Stimulated activated CD8-positive, alpha-beta memory T cell treated with anti-CD3 and anti-CD28 coated beads, Interleukin-4, amount 100 ng/mL, for 48 hours (primary cell): ENCODE measurements around the gene DPH3.
A peak's percentile ranks its signal among the peaks of the same experiment; 100 is the strongest.

Experiments used
- DNase-seq: peaks from one replicate; pipeline ENCODE4 v3.0.0-alpha.2; 2020

Gene DPH3

DNA sequence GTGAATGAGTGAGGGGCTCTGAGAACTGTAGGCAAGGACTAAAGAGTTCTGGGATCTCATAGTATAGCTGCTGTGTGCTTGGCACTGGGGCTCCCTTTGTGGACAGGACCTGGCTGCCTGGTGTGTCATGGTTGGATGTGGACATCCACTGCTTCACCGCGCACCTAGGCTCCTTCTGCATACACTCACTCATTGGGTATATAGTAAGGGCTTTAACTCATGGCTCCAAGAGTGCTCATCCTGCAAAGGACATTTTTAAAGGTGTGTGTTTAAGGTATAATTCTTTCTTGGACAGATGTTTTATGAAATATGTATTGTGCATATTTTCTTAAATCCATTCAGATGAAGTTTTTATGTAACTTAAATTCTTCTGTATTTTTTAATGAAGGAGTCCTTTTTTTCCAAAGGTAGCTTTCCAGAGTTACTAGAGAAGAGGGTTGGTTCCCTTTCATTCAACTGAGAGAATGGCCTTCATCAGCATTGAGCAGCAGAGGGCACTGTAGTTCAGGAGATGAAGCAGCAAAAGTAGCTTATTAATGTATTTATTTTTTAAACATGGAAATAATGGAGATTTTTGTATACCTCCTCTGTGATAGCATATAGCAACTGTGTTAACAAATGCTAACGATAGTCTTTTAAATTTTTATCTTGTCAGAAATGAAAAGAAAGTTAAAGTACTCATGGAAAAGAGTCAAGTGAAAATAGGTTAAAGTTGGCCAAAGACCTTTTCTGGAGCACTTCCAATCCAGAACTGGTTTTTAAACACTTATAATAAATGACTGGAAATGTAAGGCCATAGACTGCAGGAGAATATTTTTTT lies 25.5 kb upstream of the DPH3 start:
- peak; percentile 64 for DNase-seq

DNA sequence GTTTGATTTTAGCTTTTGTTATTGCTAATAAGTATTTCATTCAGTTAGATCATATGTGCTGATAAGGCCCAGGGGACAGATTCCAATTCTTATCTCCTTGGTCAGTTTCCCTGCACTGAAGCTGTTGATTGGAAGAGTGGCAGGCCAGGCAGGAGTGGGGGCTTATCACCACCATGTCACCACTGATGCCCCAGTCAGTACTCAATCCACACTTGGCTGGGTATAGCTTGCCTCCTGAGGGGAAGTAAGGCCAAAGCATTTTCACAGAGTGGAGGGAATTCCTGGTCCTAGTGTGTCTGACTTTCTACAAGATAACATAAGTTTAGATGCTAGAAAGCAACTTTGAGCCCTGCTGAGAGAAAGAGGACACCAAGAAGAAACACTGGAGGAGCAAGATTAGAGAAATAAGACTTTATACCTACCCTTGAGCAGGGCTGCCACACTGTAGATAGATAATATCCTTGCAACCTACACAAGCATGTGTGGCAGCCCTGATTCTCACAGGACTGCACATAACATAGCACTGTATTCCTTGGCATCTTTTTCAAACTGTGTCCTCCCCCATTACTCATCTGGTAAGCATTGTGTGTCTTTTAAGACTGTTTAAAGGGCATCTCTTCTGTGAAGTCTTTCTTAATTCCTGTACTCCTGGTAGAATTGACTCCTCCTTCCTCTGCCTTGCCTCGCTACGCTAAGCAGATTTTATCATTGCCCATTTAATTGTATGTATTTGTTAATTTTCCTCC lies 24.6 kb upstream of the DPH3 start:
- no peak for DNase-seq

DNA sequence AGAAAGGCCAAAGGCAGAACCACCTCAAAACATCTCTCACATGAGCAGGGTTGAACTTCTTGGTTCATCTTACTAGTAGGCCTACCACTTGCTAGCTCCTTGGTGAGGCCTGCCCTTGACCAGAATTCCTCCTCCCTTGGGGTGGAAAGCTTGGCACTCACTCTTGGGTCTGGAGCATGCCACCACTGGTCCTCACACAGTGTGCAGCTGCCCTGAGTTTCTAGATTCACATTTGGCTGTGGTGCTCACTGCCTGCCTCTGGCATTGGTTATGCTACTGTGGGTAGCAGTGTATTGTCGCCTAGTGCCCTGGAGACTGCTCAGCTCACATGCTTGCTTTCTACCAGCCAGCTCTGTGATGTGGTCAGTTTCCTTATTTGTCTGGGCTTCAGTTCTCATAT lies 23.9 kb upstream of the DPH3 start:
- no peak for DNase-seq

DNA sequence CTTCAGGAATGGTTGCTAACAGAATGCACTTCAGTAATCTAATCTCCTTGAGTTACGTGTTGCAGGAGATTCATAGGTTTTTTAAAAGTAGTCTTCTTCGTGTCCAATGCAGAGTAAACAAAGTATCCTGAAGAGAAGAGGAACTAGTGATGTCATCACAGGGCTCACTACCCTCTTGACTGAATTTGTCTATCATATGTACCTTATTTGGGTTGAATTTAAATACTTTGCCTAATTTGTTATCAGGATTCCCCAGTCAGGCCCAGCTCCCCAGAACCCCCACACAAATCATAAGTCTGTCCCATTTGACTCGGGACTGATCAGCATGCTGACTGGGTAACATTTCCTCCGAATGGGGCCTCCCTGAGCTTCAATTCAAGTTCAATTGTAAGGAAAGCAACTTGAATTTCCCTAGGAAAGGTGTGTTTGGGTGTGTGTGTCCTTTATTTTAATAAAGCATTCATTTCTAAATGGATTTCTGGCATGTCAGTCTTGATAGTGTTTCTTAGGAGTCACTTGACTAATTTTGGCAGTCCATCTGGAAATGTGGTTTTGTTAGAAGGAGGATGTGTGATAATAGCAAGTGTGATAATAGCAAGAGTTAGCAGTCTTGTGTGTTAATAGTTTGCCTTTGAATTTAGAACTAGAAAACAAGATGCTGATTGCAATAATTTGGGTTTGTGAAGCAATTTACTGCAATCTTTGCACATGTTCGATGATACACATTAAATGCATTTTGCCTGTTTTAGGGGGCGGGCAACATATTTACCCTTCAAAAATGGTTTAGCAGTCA lies 22.2 kb upstream of the DPH3 start:
- no peak for DNase-seq

DNA sequence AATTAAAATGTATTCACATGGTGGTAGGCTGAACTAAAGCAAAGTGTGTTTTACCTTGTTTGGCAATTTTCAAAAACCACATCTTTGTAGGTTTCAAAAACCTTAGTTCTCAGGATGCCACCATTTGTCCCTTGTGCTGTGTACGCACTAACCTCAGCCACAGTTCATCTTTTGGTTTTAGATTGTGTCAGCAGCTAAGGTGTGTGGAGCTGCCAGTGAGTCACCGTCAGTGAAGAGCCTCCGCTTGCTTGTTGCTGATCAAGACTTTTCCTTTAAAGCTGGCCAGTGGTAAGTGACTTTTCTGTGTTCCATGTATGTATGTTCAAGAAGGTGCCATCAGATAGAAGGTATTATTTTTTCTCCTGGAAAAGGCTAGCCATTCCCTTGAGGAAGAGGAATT lies 21.4 kb upstream of the DPH3 start:
- DNase-seq = peak; percentile 66

DNA sequence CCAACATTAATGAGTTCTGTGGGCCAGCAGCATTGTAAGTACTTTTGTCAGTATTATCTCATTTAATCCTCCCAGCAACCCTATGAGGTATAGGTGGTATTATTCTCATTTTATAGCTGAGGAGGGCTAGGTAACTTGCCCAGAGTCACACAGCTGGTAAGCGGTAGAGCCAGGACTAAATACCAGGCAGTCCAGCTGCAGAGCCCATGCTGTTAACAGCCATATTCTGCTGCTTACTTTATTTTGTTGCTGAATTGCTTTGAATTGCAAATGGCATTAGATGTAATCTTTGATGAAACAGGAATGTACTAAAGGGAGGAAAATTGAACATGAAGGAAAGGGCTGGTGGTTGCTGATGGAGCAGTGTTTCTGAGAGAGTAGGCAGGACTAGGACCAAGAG lies 19.9 kb upstream of the DPH3 start:
- DNase-seq = no peak

DNA sequence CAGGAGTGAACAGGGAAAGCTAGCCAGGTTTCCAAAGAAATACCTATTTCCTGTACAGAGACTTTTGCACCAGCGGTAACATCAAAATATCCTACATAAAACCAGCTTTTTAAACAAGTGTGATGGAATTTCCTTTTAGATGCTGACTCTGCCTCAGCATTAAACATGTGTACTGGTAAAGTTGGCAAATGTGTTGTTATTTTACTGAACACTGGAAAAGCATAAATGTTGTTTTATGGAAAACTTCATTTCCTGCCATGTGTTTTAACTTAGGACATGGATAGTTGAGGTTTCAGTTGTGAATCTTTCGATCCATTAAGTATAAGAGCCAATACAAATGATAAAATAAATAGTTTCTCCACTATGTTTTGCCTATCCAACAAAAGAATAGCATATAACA lies 15.9 kb upstream of the DPH3 start:
- DNase-seq = no peak

DNA sequence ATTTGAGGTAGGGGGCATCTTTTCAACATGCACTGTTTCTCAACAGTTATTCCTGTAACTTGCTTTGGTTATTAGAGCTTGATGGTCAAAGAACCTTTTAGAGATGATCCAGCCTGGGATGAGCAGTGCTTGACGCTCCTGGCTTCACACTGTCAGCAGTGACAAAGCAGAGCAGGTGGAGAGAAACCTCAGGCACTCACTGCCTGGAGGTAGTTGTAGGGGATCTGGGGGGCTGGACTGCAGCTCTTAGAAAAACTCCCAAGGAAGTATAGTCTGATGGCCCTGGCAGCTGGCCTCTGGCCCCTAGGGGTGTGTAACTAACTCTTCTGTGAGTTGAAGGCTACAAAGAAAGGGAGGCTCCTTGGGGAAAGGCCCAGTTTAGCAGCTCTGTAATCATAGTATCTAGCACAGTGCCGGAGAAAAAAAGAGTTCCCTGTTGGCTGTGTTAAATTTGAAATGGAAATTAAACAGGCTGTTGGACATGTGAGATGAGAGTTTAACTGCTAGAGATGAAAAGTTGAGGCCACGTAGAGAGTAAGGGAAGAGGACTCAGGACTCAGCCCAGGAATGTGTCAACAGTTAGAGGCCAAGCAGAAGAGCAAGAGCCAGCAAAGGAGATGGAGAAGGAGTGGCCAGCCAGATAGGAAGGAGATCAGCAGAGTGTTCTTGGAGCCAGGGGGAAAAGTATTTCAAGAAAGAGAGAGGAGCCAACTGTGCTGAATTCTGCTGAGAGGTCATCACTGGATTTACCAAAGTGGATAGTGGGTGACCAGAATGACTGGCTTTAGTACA lies 14.5 kb upstream of the DPH3 start:
- no peak for DNase-seq

DNA sequence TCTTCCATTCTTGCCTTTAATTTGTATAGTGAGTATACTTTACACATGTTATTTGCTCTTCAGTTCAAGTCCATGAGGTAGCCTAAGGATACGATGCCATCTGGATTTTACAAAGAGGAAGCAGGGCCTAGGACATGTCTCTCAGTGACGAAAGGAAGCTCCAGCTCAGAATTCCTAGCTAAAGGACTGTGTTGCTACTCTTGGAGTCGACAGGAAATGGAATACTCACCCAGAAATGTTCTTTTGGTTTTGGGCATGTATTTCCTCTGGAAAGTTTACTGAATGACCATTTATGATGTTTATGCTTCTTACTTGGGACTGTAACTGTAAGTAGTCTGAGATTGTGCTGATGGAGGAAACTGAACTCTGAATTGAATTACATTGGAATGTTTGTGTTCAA lies 12.7 kb upstream of the DPH3 start:
- DNase-seq = no peak

DNA sequence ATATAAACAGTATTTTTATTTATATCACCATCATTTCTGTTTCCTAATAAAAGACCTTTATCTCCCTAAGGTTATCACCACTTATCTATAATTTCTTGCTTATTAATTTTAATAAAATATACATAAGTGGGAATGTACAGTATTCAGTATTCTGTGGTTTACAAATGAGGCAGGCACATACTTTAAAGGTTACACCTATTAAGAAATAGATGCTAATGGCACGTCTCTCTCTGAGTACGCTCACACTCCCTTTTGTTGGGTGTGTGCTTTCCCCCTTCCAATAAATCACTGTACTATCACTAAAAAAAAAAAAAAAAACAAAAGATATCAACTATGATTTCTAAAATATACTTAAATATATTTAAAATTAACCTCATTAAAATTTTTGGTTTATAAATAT lies 9.1 kb upstream of the DPH3 start:
- DNase-seq = no peak

DNA sequence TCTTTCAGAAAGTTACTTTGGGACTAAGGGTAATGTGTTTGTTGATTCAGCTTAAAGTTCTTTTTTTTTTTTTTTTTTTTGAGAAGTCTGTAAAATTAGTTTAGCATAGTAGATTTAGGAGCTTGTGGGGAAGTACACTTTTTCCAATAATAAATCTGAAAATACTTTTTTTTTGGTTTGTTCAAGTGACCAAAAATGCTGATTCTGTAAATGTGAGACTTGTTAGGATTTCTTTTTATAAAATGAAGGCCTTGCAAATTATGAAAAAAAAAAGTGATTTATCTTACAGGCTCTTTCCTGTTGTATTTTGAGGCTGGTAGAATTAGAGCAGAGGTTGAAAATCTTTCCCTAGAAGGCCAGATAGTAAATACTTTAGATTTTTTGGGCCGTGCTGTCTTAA lies 7.8 kb upstream of the DPH3 start:
- DNase-seq = no peak

DNA sequence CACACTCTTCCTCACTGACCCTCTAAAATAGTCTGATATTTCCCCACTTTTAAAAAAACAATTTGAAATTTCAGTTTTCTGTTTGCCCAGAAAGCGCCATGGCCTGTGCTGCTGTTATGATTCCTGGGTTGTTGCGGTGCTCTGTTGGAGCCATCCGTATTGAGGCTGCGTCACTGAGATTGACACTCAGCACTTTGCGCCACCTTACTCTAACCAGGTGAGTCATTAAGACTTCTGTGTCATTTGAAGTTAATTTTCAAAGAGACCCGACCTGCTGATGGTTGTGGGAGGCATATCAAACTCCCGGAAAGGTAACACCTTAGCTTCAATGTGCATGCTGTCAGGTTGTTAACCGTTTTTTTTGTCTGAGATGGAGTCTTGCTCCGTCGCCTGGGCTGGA lies 6.1 kb upstream of the DPH3 start:
- no peak for DNase-seq

DNA sequence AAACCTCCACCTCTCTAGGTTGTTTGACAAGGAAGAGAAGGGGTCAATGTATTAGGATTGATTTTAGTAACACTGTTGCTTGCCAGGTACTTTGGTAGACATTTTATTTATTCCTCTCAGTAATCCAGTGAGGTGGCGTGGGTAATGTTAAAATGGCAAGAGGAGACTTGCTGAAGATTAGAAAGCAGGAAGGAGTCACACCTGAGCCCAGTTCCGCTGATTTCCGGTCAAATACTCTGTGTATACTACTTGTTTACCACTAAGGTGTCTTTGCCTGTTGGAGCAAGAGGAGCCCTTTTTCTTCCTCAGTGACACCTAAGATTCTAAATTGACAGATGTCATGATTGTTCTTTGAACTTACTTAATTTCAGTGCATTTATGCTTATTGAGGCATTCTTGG lies 2.0 kb upstream of the DPH3 start:
- DNase-seq = no peak

DNA sequence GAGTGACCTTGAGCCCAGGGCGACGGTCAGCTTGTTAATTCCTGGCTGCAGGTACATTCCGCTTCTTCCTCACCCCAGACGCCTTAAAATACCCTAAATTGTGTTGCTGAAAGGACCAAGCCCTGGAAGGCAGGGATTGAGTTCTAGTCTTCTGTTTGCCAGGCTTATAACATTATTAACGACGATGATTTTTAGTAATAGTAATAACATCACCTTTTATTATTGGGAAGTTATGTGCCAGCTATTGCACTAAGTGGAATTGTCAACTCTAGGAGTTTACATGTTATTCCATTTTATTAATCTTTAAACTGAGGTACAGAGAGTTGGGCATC lies 678 bp upstream of the DPH3 start:
- no peak for DNase-seq

DNA sequence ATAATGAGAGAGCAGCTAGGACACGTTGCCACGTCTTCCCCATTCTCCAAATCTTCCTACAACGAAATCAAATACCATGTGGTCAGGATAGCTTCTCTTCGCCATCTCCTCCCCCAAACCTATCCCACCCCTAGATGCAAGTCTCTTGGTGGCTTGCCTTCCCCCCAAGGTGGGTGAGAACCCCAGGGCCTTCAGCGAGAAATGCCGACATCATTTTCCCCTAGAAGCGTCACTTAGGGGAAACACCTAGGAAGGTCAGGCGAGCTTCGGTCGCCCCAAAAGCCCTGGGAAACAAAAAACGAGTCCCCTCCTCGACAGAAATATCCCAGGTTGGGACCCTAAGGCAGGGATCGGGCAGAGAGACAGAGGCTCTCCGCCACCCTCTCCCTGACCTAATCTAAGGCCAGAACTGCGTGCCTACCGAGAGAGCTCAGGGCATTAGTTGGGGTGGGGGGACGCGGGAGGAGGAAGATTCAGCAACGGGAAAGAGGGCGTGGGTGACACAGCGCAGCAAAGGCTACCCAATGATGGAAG lies 502 bp downstream of the DPH3 start:
- DNase-seq = no peak

DNA sequence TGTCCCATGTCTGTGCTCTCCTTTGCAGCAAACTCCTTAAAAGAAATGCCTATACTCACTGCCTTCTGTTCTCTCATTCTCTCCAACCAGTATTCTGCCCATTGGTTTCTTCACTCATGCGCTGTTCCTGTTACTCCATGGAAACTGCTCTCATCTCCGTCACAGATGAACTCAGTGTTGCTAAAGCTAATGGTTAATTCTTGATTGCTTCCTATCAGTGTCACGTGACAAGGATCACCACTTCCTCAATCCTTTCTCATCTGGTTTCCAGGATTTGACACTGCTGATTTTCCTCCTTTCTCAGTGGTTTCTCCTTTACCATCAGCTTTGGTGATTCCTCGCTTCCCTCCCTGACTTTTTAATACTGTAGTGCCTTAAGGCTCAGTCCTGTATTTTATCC lies 2.6 kb downstream of the DPH3 start:
- no peak for DNase-seq

DNA sequence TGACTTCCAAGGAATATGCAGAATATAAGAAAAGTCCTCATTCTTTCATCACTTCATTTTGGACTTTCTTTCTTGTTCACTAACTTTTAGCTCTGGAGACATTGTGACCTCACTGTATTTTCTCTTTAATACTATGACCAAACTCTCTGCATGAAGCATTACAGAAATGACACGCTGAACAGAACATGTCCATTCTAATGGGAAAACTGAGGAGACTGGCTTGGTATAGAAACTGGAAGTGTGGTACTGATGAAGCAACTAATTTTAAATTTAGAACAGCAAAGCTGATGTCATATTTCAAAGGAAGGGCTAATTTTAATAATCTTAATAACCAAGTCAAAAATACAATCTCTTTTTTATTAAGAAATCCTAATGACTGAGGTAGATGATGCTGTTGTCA lies 4.7 kb downstream of the DPH3 start:
- DNase-seq = no peak

DNA sequence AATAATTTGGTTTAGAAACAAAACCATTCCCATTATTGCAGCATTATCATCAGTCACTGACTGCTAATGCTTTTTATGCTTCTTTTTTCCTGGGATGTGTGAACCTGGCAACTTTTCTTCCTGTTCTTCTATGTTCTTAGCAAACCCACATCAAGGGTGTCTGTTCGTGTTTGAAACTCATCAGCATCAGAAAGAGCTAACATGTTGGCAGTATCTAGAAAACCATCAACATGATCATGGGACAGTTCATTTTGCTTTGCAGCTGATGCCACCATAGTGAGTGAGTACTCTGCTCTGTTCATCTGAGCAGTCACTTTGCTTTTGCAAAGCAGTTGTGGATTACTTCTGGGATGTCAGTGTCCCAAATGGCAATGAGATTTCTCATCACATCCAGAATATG lies 5.9 kb downstream of the DPH3 start:
- no peak for DNase-seq

DNA sequence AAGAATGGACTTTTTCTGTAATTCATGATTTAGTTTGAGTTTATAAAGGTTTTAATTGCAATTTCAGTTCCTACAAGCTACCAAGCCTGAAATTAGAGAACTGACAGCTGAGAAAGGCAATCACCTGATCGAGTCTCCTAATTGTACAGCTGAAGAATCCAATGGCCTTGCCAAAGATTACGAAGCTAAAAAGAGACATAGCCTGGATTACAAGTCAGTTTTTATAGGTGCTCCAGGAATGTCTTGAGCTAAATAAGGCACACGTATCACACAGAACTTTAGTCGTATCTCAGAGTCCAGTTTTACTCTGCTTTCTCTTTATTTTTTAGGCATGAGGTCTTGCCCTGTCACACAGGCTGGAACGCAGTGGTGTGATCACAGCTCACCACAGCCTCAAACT lies 6.6 kb downstream of the DPH3 start:
- no peak for DNase-seq

DNA sequence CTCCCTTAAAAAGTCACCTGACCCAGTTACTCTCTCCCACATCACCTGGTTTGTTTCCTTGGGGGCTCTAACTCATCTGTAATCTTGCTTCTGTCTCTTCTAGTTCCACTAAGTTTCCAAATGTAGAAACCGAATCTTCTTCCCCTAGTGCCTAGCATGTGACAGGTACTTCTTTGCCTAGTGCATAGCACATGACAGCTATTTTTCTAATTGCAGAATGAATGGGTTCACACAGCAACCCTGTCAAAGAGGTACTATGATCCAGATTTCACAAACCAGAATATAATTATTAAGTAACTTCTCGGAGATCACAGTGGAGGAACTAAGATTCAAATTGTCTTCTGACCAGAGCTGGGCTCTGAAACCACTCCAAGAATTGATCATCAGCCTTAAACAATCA lies 7.4 kb downstream of the DPH3 start:
- no peak for DNase-seq

DNA sequence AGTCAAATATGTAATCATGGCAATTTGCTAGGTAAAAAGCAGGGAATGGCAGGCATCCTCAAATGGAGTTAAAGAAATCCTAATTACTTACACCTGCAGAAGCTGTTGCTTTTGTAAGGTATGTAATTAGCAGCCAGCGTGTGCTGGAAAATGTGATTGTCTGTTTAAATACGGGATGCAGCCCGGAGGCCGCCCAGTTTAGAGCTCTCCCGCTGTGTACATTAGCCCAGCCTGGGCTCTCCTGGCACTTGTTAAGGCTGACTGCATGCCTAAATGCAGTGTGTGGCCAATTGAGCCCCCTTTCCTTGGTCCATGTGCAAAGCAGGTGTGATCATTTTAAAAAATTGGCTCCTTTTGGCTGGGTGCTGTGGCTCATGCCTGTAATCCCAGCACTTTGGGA lies 9.0 kb downstream of the DPH3 start:
- no peak for DNase-seq

DNA sequence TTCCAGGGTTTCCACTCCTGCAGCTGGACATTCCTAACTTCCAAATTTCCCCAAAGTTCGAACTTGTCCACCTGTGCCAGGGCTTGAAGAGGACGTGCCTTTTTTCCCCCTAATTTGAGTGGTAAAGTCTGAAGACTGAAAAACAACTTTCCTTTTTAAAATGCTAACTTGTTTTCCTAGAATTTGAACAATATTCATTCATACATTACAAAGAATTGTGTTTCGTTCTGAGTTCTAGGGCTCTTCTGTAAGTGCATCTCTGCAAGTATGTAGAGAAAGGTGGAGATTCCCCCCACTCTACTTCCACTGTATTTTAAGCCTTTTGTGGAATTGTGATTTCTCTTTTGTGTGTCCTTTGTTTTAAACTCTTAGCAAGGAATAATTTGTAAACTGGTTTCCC lies 9.4 kb downstream of the DPH3 start:
- no peak for DNase-seq

DNA sequence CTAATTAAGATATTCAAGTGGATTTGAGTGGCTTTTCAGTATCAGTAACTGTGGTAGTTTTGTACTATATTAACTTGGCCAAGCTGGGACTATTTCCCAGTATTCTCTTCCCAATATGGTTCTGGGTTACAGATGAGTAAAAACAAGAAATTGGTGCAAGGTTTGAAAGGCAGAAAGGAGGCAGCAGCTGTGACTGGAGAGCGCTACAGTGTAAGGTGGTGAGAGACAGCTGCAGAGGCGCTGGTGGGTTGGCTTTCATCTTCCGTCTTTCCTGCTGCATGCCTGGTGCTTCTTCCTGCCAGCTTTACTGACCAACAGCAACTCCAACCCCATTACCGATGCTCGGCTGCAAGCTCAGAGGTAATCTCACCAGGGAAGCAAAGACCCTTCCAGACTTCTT lies 9.8 kb downstream of the DPH3 start:
- DNase-seq = no peak
